GM12872 (cell line): ENCODE data around the gene WDR35.

Experiments used
- CTCF ChIP-seq: IDR thresholded peaks from 3 replicates; pipeline ENCODE4 v1.5.1; 2011; ENCODE audit warnings: low read depth, mild to moderate bottlenecking, low read length, moderate library complexity; ENCODE audit not compliant: insufficient read depth

WDR35 gene

GRCh38 chr2:20027705-20028434 lies 38.0 kb upstream of the WDR35 start:
- no peak for TF ChIP-seq CTCF

GRCh38 chr2:20027260-20027677 lies 37.4 kb upstream of the WDR35 start:
- no peak for TF ChIP-seq CTCF

- no peak for TF ChIP-seq CTCF
Observed at GRCh38 chr2:20025065-20025786, 35.3 kb upstream of the WDR35 start.

- no peak for TF ChIP-seq CTCF
Observed at GRCh38 chr2:20023688-20024087, 33.8 kb upstream of the WDR35 start.

- TF ChIP-seq CTCF, result no peak
Observed at GRCh38 chr2:20021405-20022009, 31.6 kb upstream of the WDR35 start.

GRCh38 chr2:20019747-20020146 lies 29.8 kb upstream of the WDR35 start:
- no peak for TF ChIP-seq CTCF

- no peak for TF ChIP-seq CTCF
Observed at GRCh38 chr2:20018601-20019152, 28.8 kb upstream of the WDR35 start.
